BJ (cell line): ENCODE results near the gene IL17B. TPM values are rescaled to one million over a fixed set of nuclear protein-coding genes. Genes with fewer than 3 reads are reported as not detected.
A peak's percentile ranks its signal among the peaks of the same experiment; 100 is the strongest.

Experiments used
- CTCF ChIA-PET: fragments of 350-600 bp; formaldehyde crosslinking; extraction: SDS; loops from one replicate; lab custom pipeline; 2021; ENCODE audit warnings: antibody characterized with exemption, inconsistent platforms; lab: Yijun Ruan, JAX
- POLR2A ChIA-PET: fragments of 300-600 bp; sonication (Branson Sonifier 250); formaldehyde crosslinking; extraction: SDS; loops from one replicate; lab custom pipeline; 2021; ENCODE audit warnings: antibody characterized with exemption; lab: Charles Lee
- DNase-seq: peaks from one replicate; pipeline ENCODE4 v3.0.0-alpha.2; 2011; ENCODE audit warnings: low read depth
- H3K27me3 ChIP-seq: 2 replicates; pipeline ENCODE4 v1.6.0; 2011; ENCODE audit warnings: low read length; ENCODE audit not compliant: control insufficient read depth, insufficient read depth
- H3K36me3 ChIP-seq: 2 replicates; pipeline ENCODE4 v1.5.1; 2011; ENCODE audit warnings: low read length; ENCODE audit not compliant: control insufficient read depth, insufficient read depth
- H3K4me3 ChIP-seq: 2 replicates; pipeline ENCODE4 v1.5.1; 2011; ENCODE audit warnings: low read depth, mild to moderate bottlenecking, control low read depth, low read length
- polyA plus RNA-seq: library from polyadenylated mRNA; depleted of rRNA; stranded (reverse); fragments of >200 nt; gene quantifications from 2 replicates; pipeline ENCODE4 v1.2.3, GENCODE V29; 2011
- TF ChIP-seq, protein P1 (sequence below): IDR thresholded peaks from 2 replicates; pipeline ENCODE4 v1.5.1; 2011; ENCODE audit warnings: low read depth, mild to moderate bottlenecking, control low read depth, inconsistent platforms, low read length, moderate library complexity; ENCODE audit not compliant: insufficient read depth

Gene IL17B
- polyA plus RNA-seq, 1 experiment: 0.90 TPM

DNA sequence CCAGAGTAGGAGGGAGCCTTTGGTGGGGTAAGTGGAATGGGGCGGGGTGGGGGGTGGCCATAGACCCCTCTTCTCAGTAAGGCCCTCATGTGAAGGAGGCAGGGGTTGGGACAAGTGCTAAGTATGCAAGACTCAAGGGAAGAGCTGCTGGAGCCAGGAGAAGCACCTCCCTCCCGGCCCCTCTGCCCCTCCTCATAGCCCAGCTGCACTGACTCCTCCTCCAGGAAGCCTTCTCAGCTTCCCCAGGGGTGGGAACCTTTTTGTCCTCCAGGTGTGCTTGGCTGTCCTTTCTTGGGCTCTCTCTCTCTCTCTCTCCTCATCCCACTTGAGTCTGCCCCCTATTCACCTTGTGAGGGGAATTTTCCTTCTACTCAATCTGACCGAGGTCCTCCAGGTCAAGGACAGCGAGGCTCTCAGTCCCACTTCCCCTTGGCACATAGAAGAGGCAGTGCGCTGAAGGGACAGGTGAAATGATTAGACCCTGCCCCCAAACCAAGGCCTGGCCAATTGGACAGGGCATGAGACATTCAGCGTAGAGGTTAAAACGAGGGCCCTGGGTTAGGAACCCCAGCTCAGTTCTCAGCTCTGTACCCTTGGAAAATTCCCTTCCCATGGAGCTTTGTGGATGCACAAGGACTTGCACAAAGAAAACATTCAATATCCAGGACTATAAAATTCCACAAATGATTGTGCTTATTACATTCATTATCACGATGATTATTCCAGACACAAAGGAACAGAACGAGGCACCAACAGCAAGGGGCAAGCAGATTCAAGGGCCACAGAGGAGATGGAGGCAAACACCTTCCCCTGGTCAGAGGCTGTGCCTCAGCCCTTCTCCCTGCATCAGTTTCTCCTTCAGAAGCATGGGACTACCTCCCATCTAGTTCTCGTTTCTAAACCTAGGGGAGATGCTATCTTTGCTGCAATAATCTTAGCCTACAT is 45.6 kb upstream of the IL17B start:
- POLR2A ChIA-PET: interaction anchor here (1.3 kb wide), 1 partner anchor 18 kb away, joined by 3 read pairs; no protein-coding TSS in a partner anchor
- DNase-seq: no peak
- TF ChIP-seq, protein P1, sequence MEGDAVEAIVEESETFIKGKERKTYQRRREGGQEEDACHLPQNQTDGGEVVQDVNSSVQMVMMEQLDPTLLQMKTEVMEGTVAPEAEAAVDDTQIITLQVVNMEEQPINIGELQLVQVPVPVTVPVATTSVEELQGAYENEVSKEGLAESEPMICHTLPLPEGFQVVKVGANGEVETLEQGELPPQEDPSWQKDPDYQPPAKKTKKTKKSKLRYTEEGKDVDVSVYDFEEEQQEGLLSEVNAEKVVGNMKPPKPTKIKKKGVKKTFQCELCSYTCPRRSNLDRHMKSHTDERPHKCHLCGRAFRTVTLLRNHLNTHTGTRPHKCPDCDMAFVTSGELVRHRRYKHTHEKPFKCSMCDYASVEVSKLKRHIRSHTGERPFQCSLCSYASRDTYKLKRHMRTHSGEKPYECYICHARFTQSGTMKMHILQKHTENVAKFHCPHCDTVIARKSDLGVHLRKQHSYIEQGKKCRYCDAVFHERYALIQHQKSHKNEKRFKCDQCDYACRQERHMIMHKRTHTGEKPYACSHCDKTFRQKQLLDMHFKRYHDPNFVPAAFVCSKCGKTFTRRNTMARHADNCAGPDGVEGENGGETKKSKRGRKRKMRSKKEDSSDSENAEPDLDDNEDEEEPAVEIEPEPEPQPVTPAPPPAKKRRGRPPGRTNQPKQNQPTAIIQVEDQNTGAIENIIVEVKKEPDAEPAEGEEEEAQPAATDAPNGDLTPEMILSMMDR: no peak
- Histone ChIP-seq H3K27me3 (no peaks in the 10 kb centered on the region), H3K4me3 (no peak overlapping the region), H3K36me3 (peaks cover 62% of the 10 kb centered on the region)
- CTCF ChIA-PET: interaction anchor here (0.7 to 3.2 kb wide), 11 partner anchors 10 to 194 kb away, joined by 3 to 15 read pairs (median 3); no protein-coding TSS in a partner anchor

DNA sequence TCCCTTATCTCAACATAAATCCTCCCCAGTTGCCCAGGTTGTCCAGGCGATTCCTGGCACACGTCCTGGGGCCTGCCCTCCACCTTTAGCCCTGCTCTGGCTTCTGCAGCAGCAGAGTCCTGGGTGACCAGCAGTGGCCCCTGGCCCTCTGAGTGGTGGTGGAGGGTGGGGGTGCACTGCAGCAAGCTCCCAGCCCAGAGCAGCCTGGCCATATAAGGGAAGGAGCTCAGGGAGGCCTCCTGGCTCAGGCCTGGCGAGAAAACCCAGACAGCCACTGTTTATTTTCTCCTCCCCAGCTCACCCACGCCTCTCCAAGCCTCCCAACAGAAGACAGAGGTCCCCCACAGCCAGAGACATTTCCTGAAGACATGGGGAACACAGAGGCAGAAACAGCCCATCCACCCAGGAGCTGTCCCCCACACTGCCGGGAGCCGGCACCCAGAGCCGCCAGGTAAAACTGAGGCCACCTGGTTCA is 44.7 kb upstream of the IL17B start:
- POLR2A ChIA-PET: interaction anchor here (0.7 to 1.3 kb wide), 2 partner anchors 17 to 20 kb away, joined by 3 to 4 read pairs; no protein-coding TSS in a partner anchor
- peaks cover 61% of the 10 kb centered on the region for H3K36me3 ChIP-seq
- no peaks in the 10 kb centered on the region for H3K27me3 ChIP-seq
- no peak for DNase-seq
- no peak overlapping the region for H3K4me3 ChIP-seq
- CTCF ChIA-PET: interaction anchor here (0.7 to 3.2 kb wide), 8 partner anchors 11 to 116 kb away, joined by 3 to 15 read pairs (median 3); no protein-coding TSS in a partner anchor
- TF ChIP-seq, protein P1: no peak

DNA sequence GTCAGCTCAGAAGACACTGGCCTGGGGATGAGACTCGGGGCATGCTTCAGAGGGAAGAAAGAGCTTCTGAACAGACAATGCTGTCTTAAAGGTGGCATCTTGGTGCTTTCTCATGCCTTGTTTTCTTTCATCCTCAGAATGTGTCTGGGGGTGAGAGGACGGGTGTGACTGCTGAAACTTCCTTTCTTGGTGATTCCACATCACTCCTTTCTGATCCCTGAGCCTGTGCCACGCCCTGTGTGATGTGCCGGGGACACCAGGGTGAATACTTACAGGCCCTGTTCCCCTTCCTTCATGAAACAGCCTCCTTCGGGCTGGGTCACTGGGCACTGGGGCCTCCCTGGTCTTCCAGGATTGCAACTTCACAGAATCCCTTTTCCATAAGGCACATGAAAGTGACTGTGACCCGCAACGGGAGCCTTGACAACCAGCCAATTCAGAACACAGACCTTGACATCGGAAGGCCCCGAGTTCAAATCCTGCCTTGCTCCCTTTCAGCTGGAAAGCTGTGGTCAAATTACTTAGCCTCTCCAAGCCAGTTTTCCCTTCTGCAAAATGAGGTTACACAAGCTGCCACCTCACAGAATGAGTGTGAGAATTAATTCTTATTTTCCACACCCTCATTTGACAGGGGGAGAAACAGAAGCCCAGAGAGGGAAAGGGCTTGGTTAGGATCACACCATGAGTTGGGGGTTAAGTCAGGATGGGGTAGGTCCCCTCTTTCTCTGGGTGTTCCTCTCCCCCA is 44.1 kb upstream of the IL17B start:
- peaks cover 59% of the 10 kb centered on the region for H3K36me3 ChIP-seq
- no peak for DNase-seq
- ChIA-PET CTCF (interaction anchor here (1.0 to 4.5 kb wide), 9 partner anchors 11 to 51 kb away, joined by 3 to 22 read pairs (median 4); no protein-coding TSS in a partner anchor), POLR2A (interaction anchor here (0.7 to 1.3 kb wide), 3 partner anchors 16 to 19 kb away, joined by 3 to 7 read pairs (median 4); no protein-coding TSS in a partner anchor)
- TF ChIP-seq, protein P1: no peak
- H3K27me3 ChIP-seq: no peaks in the 10 kb centered on the region
- no peak overlapping the region for H3K4me3 ChIP-seq

DNA sequence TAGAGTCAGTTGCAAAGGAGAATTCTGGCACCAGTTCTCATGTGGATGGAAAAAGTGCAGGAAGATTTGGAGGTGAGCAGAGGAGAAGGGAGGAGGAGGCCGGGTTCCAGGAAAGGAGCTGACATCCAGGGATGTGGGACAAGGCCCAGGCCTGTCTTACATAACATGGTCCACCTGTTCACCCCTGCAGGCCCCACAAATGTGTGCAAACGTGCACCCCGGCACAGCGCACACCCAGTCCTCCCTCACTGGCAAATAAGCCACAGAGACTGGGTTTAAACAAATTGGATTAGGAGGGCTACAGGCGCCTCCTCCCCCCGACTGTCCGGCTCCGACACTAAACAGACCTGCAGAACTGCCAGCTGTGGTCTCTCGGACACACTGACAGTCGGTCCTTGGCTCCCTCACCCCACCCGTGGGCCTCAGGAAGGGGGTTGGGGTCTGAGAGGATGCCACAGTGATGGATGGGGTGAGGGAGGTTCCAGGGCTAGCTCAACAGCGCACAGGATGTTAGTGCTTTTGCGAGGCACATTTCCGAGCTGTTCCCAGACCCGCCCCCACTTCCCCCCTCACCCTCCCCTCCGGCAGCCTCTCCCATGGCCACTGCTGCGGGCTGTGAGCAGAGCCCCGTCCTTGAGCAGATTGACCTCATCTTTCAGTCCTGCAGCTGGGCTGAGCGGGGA is 43.4 kb upstream of the IL17B start:
- POLR2A ChIA-PET: interaction anchor here (0.7 to 1.0 kb wide), 3 partner anchors 12 to 23 kb away, joined by 3 to 7 read pairs (median 3); no protein-coding TSS in a partner anchor
- CTCF ChIA-PET: interaction anchor here (1.0 to 4.5 kb wide), 7 partner anchors 12 to 55 kb away, joined by 3 to 22 read pairs (median 4); no protein-coding TSS in a partner anchor
- peaks cover 59% of the 10 kb centered on the region for H3K36me3 ChIP-seq
- no peak overlapping the region for H3K4me3 ChIP-seq
- DNase-seq: peak; percentile 59
- H3K27me3 ChIP-seq: no peaks in the 10 kb centered on the region
- TF ChIP-seq, protein P1: no peak
